ENCODE data around the gene BBIP1.

The BBIP1 gene

DNA sequence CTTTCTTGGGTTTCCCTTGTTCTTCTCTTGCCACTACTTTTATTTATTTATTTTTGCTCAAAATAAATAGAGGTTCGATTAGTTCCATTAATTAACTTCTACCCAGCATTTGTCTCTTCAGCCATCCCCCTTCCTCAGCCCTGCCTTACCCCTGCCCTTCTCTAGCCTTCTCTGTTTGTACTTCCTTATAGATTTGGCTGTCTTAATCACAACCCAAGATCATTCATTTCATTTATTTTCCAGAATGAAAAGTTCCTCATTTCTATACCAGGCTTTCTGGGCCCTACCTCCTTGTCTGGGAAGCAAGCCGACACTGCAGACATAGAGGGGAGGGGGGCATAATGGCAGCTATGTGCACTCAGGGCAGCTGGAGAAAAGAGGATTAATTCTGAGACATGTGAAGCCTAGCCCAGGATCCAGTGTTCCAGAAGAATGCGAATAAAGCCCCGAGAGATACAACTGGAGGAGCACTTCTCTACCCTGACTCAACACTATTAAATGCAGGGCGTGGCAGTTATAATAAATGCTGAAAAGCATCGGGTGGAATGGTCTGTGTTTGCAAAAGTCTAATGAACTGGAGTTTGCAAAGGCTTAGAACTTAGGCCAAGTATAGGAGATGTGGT, 53.7 kb downstream of the BBIP1 start:
- Histone ChIP-seq H3K36me3 (no peaks in the 10 kb centered on the region), H3K27ac (peak overlapping the region; percentile 71 to 98 (median 95)), H3K4me3 (peak overlapping the region in 5 of 10 experiments; percentile 30 to 51 (median 38); a peak in 5 of 20 replicates), H4K20me1 (no peaks in the 10 kb centered on the region), H3K9me3 (replicated peaks in 1 of 11) (no peaks in the 10 kb centered on the region), H3K4me1 (peaks cover 86 to 100% (median 100%) of the 10 kb centered on the region in 10 experiments), H3K9ac (peak overlapping the region; percentile 53 to 85 (median 80); a peak in 21 of 22 replicates), H3K27me3 (no peaks in the 10 kb centered on the region), H3K4me2 (peak overlapping the region; percentile 66 to 95 (median 83))
- no peak for TF ChIP-seq Cebpa-rat (IDR thresholded peaks at IDR 0.05)

DNA sequence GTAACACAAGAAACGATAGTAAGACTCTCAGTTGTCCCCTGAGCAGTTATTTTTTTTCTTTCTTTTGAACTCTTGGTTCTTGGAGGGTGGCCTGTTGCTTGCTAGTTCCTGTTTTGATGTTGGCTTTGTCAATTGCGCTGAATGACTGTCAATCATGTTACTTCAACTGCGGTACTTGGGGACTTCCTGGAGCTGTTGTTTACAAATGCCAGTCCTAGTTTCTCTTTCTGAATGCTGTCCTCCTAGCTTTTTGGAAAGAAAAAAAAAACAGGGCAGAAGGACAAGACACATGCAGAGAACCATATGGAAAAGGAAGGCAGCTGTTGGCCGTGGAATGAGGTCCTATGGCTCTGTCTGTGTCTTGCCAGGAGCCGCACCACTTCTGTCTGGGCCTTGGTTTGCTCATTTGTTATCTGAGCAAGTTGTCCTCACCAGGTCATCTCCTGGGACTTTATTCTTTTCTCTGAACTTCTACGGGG, 54.3 kb downstream of the BBIP1 start:
- peak overlapping the region; percentile 53 to 85 (median 80) for H3K9ac ChIP-seq
- H3K27ac ChIP-seq = peak overlapping the region; percentile 71 to 98 (median 95)
- peak overlapping the region; percentile 66 to 95 (median 83) for H3K4me2 ChIP-seq
- no peaks in the 10 kb centered on the region for H4K20me1 ChIP-seq
- H3K27me3 ChIP-seq = no peaks in the 10 kb centered on the region
- H3K4me3 ChIP-seq = peak overlapping the region in 5 of 10 experiments; percentile 30 to 51 (median 38); a peak in 7 of 20 replicates
- no peaks in the 10 kb centered on the region for H3K36me3 ChIP-seq
- no peak; a peak in 2 of 22 replicates for TF ChIP-seq Cebpa-rat (IDR thresholded peaks at IDR 0.05)
- no peaks in the 10 kb centered on the region for H3K9me3 ChIP-seq (replicated peaks in 1 of 11)
- peaks cover 87 to 100% (median 99%) of the 10 kb centered on the region in 10 experiments for H3K4me1 ChIP-seq

DNA sequence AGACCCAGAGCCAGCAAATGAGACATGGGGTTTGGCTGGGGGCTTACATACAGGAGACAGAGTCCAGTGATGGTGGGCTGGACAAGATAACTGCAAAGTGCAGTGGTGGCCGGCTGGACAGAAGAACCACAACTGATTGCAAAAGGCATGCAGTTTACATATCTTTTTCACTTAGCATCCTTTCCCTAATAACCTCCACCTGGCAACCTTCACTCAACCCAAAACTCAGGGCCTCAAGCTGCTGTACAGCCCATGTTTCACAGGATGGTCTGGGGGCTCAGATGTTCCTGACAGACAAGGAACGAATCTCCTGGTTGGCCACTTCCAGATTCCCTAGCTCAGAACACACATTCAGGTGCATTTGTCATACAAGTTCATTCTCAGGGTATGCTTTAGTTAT, 55.0 kb downstream of the BBIP1 start:
- Histone ChIP-seq H3K4me1 (peaks cover 89 to 100% (median 99%) of the 10 kb centered on the region in 10 experiments), H4K20me1 (no peaks in the 10 kb centered on the region), H3K9ac (peak overlapping the region in 9 of 11 experiments; percentile 13 to 82 (median 74); a peak in 15 of 22 replicates), H3K36me3 (no peaks in the 10 kb centered on the region), H3K4me3 (0 out of 20 replicates have a peak overlapping the region, but pooled peaks of 1 of the 10 experiments have one; percentile 4), H3K4me2 (peak overlapping the region; percentile 66 to 95 (median 83)), H3K27ac (peak overlapping the region; percentile 71 to 98 (median 95); a peak in 21 of 22 replicates), H3K9me3 (replicated peaks in 1 of 11) (no peaks in the 10 kb centered on the region), H3K27me3 (no peaks in the 10 kb centered on the region)
- no peak for TF ChIP-seq Cebpa-rat (IDR thresholded peaks at IDR 0.05)

- Histone ChIP-seq H3K4me1 (peaks cover 89 to 100% (median 99%) of the 10 kb centered on the region in 10 experiments), H3K4me3 (peak overlapping the region in 1 of 10 experiments; percentile 4; a peak in 1 of 20 replicates), H3K9ac (peak overlapping the region in 8 of 11 experiments; percentile 13 to 82 (median 76); a peak in 14 of 22 replicates), H3K27me3 (no peaks in the 10 kb centered on the region), H4K20me1 (no peaks in the 10 kb centered on the region), H3K9me3 (replicated peaks in 1 of 11) (no peaks in the 10 kb centered on the region), H3K4me2 (peak overlapping the region; percentile 66 to 95 (median 83)), H3K36me3 (no peaks in the 10 kb centered on the region), H3K27ac (peak overlapping the region; percentile 71 to 98 (median 95); a peak in 21 of 22 replicates)
- no peak for TF ChIP-seq Cebpa-rat (IDR thresholded peaks at IDR 0.05)
Observed at GRCh38 chr10:110863361-110863760, 55.6 kb downstream of the BBIP1 start.

- Histone ChIP-seq H4K20me1 (no peaks in the 10 kb centered on the region), H3K4me2 (peak overlapping the region; percentile 66 to 95 (median 83)), H3K27ac (peak overlapping the region; percentile 71 to 98 (median 95); a peak in 21 of 22 replicates), H3K4me1 (peaks cover 89 to 100% (median 99%) of the 10 kb centered on the region in 10 experiments), H3K9me3 (replicated peaks in 1 of 11) (no peaks in the 10 kb centered on the region), H3K4me3 (no peak overlapping the region), H3K9ac (peak overlapping the region in 6 of 11 experiments; percentile 71 to 82 (median 79); a peak in 12 of 22 replicates), H3K27me3 (no peaks in the 10 kb centered on the region), H3K36me3 (no peaks in the 10 kb centered on the region)
- no peak for TF ChIP-seq Cebpa-rat (IDR thresholded peaks at IDR 0.05)
Observed at GRCh38 chr10:110862961-110863360, 56.0 kb downstream of the BBIP1 start.

- Histone ChIP-seq H3K4me3 (no peak overlapping the region), H3K36me3 (no peaks in the 10 kb centered on the region), H3K9me3 (replicated peaks in 1 of 11) (no peaks in the 10 kb centered on the region), H3K27ac (peak overlapping the region in 10 of 11 experiments; percentile 71 to 98 (median 95); a peak in 20 of 22 replicates), H3K4me1 (peaks cover 89 to 100% (median 99%) of the 10 kb centered on the region in 10 experiments), H3K27me3 (no peaks in the 10 kb centered on the region), H3K4me2 (peak overlapping the region; percentile 7 to 95 (median 83); a peak in 21 of 22 replicates), H3K9ac (peak overlapping the region in 6 of 11 experiments; percentile 21 to 82 (median 72); a peak in 8 of 22 replicates), H4K20me1 (no peaks in the 10 kb centered on the region)
- no peak for TF ChIP-seq Cebpa-rat (IDR thresholded peaks at IDR 0.05)
Observed at GRCh38 chr10:110861930-110862649, 56.9 kb downstream of the BBIP1 start.

- Histone ChIP-seq H3K9me3 (replicated peaks in 1 of 11) (no peaks in the 10 kb centered on the region), H4K20me1 (no peaks in the 10 kb centered on the region), H3K4me1 (peaks cover 86 to 96% (median 94%) of the 10 kb centered on the region in 10 experiments), H3K36me3 (no peaks in the 10 kb centered on the region), H3K27ac (peak overlapping the region; percentile 89 to 97 (median 95); a peak in 21 of 22 replicates), H3K27me3 (no peaks in the 10 kb centered on the region), H3K4me2 (peak overlapping the region; percentile 69 to 95 (median 86)), H3K9ac (peak overlapping the region; percentile 61 to 80 (median 74); a peak in 18 of 22 replicates), H3K4me3 (no peak overlapping the region)
- TF ChIP-seq Cebpa-rat (IDR thresholded peaks at IDR 0.05) = no peak
Observed at GRCh38 chr10:110861476-110861875, 57.5 kb downstream of the BBIP1 start.

- Histone ChIP-seq H3K27ac (peak overlapping the region; percentile 89 to 97 (median 95)), H3K4me3 (no peak overlapping the region; a peak in 1 of 20 replicates), H3K4me1 (peaks cover 80 to 88% (median 87%) of the 10 kb centered on the region in 10 experiments), H3K4me2 (peak overlapping the region; percentile 69 to 95 (median 86)), H3K9ac (peak overlapping the region; percentile 61 to 80 (median 74); a peak in 21 of 22 replicates), H3K9me3 (replicated peaks in 1 of 11) (peaks cover 0 to 4% (median 3%) of the 10 kb centered on the region in 11 experiments; a peak in 5 of 22 replicates), H4K20me1 (no peaks in the 10 kb centered on the region), H3K27me3 (no peaks in the 10 kb centered on the region), H3K36me3 (no peaks in the 10 kb centered on the region)
- no peak for TF ChIP-seq Cebpa-rat (IDR thresholded peaks at IDR 0.05)
Observed at GRCh38 chr10:110860576-110861241, 58.3 kb downstream of the BBIP1 start.

Data from BLaER1 treated with 17β-estradiol and CSF1 and Interleukin-3, amounts not matched to agents 10 nM and 100 nM (cell line).